NCI-H1092 treated with DMSO at 0.1 percent for 48 hours (cell line): ENCODE data around the gene RASSF1.
"Not testable (repeated sequence)": the region's sequence is repeated elsewhere in the genome, so short reads cannot be mapped to it uniquely, and the experiment has no call there.

ENCODE experiments used
- DNase-seq: peaks from one replicate; lab custom pipeline; 2025; lab: John Stamatoyannopoulos, UW

Gene RASSF1

GRCh38 chr3:50284121-50284520 is 56.5 kb downstream of the RASSF1 start:
- not testable (repeated sequence) for DNase-seq
